ENCODE measurements around the gene TMA16. TPM values are rescaled to one million over a fixed set of nuclear protein-coding genes. Genes with fewer than 3 reads are reported as not detected.

TMA16 gene
- total RNA-seq, 6 experiments from 2014 or later = 25.6 to 36.9 (median 32.5) TPM

GRCh38 chr4:163505374-163505773 lies 10.9 kb downstream of the TMA16 start:
- DNase-seq = no peak
- Mint-ChIP-seq H3K27me3 (ENCODE audit: insufficient read depth) (no peaks in the 10 kb centered on the region), H3K27ac (no peak overlapping the region; the same call in 1 of the 2 replicates), H3K36me3 (ENCODE audit: low read depth) (peaks cover 14% of the 10 kb centered on the region; the same call in 1 of the 2 replicates), H3K9me3 (no peaks in the 10 kb centered on the region), H3K4me3 (no peak overlapping the region), H3K4me1 (ENCODE audit: low read depth) (peaks cover 40% of the 10 kb centered on the region)
- no peak for TF ChIP-seq CTCF (IDR thresholded peaks at IDR 0.05)

- TF ChIP-seq CTCF (IDR thresholded peaks at IDR 0.05) = no peak
- Mint-ChIP-seq H3K9me3 (no peaks in the 10 kb centered on the region), H3K36me3 (ENCODE audit: low read depth) (peaks cover 32% of the 10 kb centered on the region), H3K27me3 (ENCODE audit: insufficient read depth) (no peaks in the 10 kb centered on the region), H3K27ac (no peak overlapping the region), H3K4me3 (no peak overlapping the region), H3K4me1 (ENCODE audit: low read depth) (no peaks in the 10 kb centered on the region)
- no peak for DNase-seq
Measured at GRCh38 chr4:163515198-163515597, 20.7 kb downstream of the TMA16 start.

- H3K9me3 Mint-ChIP-seq = no peaks in the 10 kb centered on the region
- no peak for DNase-seq
- H3K27me3 Mint-ChIP-seq (ENCODE audit: insufficient read depth) = no peaks in the 10 kb centered on the region
- peak overlapping the region; percentile 12; the same call in 1 of the 2 replicates for H3K4me3 Mint-ChIP-seq
- no peak for TF ChIP-seq CTCF (IDR thresholded peaks at IDR 0.05)
- peaks cover 22% of the 10 kb centered on the region for H3K4me1 Mint-ChIP-seq (ENCODE audit: low read depth)
- peak overlapping the region; percentile 25; the same call in 1 of the 2 replicates for H3K27ac Mint-ChIP-seq
- H3K36me3 Mint-ChIP-seq (ENCODE audit: low read depth) = peaks cover 37% of the 10 kb centered on the region
Measured at GRCh38 chr4:163523791-163524365, 29.4 kb downstream of the TMA16 start.

- no peak for DNase-seq
- no peak overlapping the region for H3K27ac Mint-ChIP-seq
- no peak for TF ChIP-seq CTCF (IDR thresholded peaks at IDR 0.05)
- peaks cover 34% of the 10 kb centered on the region for H3K36me3 Mint-ChIP-seq (ENCODE audit: low read depth)
- H3K27me3 Mint-ChIP-seq (ENCODE audit: insufficient read depth) = no peaks in the 10 kb centered on the region
- H3K4me1 Mint-ChIP-seq (ENCODE audit: low read depth) = peaks cover 22% of the 10 kb centered on the region
- H3K9me3 Mint-ChIP-seq = no peaks in the 10 kb centered on the region
- no peak overlapping the region for H3K4me3 Mint-ChIP-seq
Measured at GRCh38 chr4:163525982-163526381, 31.5 kb downstream of the TMA16 start.

GRCh38 chr4:163527172-163527571 lies 32.7 kb downstream of the TMA16 start:
- Mint-ChIP-seq H3K9me3 (no peaks in the 10 kb centered on the region), H3K4me3 (no peak overlapping the region), H3K27ac (no peak overlapping the region), H3K27me3 (ENCODE audit: insufficient read depth) (no peaks in the 10 kb centered on the region), H3K4me1 (ENCODE audit: low read depth) (peaks cover 17% of the 10 kb centered on the region), H3K36me3 (ENCODE audit: low read depth) (peaks cover 38% of the 10 kb centered on the region)
- DNase-seq = no peak
- TF ChIP-seq CTCF (IDR thresholded peaks at IDR 0.05) = no peak

All from HFFc6 (cell line).